GM12801 (cell line): Measurements from ENCODE around the gene FRMD5.

ENCODE experiments used
- TF ChIP-seq, protein P1 (sequence below): IDR thresholded peaks from one replicate; pipeline ENCODE4 v1.5.1; 2011; ENCODE audit warnings: control low read depth; ENCODE audit not compliant: insufficient read length; ENCODE audit errors: extremely low read depth

FRMD5 gene

DNA sequence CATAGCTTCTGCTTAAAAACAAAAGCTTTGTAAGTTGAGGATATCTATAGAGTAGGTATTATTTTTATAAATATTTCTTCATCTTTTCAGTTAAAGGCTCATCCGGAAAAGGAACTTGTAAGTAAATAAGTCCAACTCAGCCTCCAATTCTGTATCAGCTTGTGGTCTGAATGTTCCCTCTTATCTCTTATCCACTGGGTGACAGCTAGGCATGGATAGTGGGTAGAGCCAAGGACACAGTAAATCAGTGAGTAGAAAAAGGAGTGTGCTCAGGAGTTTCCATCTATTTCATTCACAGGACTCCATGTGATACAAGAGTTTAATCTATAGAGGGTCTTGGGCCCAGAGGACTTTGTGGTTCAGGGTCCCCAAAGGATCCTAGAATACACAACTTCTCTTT, 50.9 kb downstream of the FRMD5 start:
- TF ChIP-seq, protein P1, sequence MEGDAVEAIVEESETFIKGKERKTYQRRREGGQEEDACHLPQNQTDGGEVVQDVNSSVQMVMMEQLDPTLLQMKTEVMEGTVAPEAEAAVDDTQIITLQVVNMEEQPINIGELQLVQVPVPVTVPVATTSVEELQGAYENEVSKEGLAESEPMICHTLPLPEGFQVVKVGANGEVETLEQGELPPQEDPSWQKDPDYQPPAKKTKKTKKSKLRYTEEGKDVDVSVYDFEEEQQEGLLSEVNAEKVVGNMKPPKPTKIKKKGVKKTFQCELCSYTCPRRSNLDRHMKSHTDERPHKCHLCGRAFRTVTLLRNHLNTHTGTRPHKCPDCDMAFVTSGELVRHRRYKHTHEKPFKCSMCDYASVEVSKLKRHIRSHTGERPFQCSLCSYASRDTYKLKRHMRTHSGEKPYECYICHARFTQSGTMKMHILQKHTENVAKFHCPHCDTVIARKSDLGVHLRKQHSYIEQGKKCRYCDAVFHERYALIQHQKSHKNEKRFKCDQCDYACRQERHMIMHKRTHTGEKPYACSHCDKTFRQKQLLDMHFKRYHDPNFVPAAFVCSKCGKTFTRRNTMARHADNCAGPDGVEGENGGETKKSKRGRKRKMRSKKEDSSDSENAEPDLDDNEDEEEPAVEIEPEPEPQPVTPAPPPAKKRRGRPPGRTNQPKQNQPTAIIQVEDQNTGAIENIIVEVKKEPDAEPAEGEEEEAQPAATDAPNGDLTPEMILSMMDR: no peak

- TF ChIP-seq, protein P1: no peak
Measured at GRCh38 chr15:44137750-44138149, 57.3 kb downstream of the FRMD5 start.

DNA sequence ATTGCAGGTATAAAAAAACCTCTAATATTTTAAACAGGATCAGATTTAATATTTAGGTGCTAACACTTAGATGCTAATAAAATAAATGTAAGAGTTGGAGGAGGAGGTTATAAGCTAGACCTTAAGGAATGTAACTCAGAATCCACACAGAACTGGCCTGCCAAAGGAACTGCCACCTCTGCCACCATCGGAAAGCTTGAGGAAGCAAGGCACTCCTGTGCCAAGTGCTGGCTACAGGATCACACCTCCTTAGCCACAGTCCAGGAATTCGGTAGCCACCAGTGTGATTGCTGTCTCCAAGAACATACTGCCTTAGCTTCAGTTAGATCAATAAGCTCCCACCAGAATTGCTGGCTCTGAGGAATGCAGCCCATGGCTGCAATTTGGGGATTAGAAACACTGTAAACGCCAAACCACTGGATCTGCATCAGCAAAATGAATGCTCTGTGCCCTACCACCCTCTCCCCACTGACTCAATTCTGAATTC, 58.0 kb downstream of the FRMD5 start:
- TF ChIP-seq, protein P1: no peak

- TF ChIP-seq, protein P1: no peak
Measured at GRCh38 chr15:44132057-44132456, 63.0 kb downstream of the FRMD5 start.

DNA sequence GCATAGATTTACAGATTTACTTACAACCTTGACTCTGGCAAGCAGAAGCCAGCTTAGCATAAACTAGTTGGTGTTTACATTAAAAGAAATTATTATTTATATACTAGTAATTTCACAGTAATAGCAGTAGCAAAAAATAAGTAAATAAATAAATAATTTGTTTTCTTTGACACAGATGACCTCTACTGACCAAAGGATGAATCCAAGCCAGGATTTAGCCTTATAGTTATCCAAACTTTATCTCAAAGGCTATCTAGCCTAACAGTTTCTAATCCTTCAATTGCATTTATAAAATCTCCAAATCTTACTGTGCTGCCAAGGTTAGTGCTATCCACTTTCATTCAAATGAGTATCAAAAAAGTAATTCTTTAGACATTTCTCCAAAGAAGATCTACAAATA, 64.3 kb downstream of the FRMD5 start:
- TF ChIP-seq, protein P1: no peak

- TF ChIP-seq, protein P1: no peak
Measured at GRCh38 chr15:44129911-44130310, 65.2 kb downstream of the FRMD5 start.

DNA sequence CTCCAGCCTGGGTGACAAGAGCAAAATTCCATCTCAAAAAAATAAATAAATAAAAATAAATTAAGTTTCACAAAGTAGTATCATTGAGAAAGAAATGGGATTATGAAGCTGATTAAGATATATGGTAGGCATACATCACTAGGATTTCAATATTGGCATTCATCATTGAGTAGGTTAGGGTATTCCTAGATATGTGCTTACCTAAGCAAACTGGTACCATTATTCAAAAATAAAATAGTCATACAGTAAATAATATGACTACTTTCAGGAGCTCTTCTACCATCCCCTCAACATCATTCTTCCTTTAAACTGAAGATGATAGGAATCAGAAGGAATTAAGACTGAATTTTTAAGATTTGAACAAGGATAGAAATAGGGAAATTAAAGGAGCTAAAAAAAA, 66.6 kb downstream of the FRMD5 start:
- TF ChIP-seq, protein P1: no peak

GRCh38 chr15:44125879-44126278, 69.2 kb downstream of the FRMD5 start:
- TF ChIP-seq, protein P1: no peak
